ENCODE measurements around the gene TASOR2.

The TASOR2 gene

DNA sequence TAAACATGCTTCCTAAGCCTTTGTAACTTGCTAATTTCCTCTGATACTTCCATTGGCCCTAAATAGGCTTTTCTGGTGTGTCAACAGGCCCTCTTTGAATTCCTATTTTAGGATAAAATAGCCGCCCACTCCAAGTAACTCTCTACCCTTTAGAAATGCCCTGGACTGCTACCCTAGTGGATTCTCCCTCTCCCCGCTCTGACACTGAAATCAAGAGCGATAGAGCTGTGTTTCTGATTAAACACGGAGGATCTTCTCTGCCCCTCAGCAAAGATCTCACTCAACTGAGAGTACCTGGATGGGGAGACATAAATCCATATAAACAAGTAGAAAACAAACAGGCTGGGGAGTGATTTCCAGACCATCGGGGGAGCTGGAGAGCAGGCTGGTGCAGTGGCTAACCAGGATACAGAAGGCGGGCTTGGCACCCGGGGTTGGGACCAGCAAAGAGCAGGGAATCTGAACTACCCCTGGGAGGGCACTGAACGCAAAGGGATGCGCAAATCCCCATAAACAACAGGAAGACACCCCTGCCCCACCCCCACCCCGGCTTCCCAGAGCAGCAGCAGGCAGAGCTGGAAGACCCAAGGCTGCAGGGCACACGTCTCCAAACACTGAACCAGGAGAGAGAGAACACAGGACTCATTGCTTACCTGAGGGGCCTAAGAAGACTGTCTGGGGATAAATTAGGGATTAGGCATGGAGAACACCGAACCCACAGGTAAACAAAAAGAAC is 20.8 kb upstream of the TASOR2 start:
- TF ChIP-seq, protein P1, sequence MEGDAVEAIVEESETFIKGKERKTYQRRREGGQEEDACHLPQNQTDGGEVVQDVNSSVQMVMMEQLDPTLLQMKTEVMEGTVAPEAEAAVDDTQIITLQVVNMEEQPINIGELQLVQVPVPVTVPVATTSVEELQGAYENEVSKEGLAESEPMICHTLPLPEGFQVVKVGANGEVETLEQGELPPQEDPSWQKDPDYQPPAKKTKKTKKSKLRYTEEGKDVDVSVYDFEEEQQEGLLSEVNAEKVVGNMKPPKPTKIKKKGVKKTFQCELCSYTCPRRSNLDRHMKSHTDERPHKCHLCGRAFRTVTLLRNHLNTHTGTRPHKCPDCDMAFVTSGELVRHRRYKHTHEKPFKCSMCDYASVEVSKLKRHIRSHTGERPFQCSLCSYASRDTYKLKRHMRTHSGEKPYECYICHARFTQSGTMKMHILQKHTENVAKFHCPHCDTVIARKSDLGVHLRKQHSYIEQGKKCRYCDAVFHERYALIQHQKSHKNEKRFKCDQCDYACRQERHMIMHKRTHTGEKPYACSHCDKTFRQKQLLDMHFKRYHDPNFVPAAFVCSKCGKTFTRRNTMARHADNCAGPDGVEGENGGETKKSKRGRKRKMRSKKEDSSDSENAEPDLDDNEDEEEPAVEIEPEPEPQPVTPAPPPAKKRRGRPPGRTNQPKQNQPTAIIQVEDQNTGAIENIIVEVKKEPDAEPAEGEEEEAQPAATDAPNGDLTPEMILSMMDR (IDR thresholded peaks at IDR 0.05; ENCODE audit: low read depth, low read length) = no peak
- H3K4me3 ChIP-seq (ENCODE audit: low read depth, low read length) = no peak overlapping the region

DNA sequence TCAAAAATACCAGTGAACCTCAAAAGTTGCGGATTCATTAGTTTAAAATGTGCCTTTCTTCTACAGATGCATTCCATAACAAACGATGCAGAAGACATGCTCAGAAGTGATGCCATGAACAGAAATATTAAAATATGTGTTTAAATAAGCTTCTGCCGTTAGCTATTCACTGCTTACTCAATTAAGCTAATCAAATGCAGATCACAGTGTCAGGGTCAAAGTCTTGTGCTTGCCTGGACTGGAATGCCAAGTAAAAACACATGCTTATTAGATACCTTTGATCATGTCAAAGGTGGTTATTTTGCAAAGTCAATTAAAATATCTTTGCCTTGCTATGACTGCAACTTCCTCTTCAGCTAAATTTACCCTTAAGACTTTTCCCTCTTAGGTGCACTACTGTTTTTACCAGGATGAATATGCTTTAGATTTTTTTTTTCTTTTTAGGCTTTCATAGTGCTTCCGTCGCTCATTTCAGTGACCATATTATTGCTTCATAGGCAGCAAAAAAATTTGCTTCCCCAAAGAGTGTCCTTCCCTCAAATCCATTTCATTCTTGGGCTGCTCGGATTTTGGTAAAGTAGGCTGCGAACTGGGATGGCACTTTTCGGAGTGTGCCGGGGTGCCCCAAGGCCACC is 19.1 kb upstream of the TASOR2 start:
- TF ChIP-seq, protein P1 (IDR thresholded peaks at IDR 0.05; ENCODE audit: low read depth, low read length) = no peak
- H3K4me3 ChIP-seq (ENCODE audit: low read depth, low read length) = peak overlapping the region; percentile 76

DNA sequence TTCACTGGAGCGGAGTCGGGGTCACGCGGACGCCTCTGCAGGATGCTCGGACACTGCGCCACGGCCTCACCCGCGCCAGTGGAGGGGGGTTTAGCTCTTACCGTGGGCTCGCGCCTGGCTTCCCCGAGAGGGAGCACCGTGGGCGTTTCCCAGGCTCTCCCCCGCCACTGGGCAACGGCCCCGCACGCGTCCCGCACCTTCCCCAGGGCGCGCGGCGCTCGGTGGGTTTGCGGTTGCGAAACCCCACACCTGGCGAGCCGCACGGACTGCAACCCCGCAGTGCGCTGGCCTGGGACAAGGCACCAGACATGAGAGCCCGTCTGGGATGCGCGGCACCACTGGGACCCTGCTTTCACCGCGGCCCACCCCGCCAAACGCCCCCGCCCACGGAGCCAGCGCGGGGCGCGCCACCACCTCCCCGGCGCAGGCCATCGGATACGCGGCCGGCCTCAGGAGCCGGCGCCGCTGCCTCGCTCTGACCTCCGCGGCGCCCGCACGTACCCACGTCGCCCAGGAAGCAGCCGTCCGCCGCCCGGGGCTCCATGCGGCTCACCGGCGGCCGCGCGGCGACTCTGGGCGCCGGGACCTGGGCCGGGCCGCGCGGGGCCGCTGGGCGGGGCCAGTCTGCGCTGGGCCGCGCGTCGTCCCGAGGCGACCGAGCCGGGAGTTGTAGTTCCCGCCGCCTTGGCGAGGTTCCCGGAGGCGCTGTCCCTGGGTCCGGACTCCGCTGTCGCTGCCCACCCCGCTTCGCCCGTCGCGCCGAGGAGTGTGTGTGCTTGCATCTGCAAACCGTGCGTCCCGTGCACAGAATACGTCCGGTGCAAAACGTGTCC is 18.4 kb upstream of the TASOR2 start, which contains the start of gene ASB13:
Gene ASB13, minus strand, starts transcription at position 588 of the 833 bp plus-strand sequence. Its CDS starts 44 bp downstream, at position 544.
- peak within 1 kb of the TSS; percentile 76 for H3K4me3 ChIP-seq (ENCODE audit: low read depth, low read length)
- TF ChIP-seq, protein P1 (IDR thresholded peaks at IDR 0.05; ENCODE audit: low read depth, low read length) = no peak

DNA sequence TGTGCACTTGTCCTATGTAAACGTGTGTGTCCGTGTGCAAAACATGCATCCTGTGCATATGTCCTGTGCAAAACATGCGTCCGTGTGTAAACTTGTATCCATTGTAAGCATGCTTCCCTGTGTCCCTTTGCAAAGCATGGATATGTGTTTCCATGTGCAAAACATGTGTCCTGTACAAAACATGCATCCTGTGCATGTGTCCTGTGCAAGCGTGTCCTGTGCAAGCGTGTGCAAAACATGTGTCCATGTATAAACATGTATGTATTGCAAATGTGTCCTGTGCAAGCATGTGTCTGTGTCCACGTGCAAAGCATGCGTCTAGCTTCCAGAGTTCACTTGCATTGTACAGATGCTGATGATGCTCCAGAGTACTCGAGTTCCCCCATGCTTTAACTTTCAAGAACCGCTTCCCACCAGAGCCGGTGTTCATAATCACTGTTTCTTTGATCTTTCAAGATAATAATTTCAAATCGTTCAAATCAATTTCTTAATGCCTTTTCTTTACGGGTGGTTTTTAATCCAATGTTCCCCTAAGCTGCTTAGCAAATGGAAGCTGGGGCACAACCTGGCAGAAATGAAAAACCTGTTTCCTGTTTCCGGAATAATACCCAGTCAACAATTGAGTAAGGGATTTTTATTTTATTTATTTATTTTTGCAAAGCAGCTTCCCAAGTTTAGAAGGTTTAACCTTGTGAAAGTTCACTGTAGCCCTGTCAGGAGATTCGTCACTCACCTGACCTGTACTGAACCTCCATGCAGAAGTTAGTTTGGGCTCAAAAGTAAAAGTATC is 17.6 kb upstream of the TASOR2 start:
- peak overlapping the region; percentile 76 for H3K4me3 ChIP-seq (ENCODE audit: low read depth, low read length)
- TF ChIP-seq, protein P1 (IDR thresholded peaks at IDR 0.05; ENCODE audit: low read depth, low read length) = no peak

DNA sequence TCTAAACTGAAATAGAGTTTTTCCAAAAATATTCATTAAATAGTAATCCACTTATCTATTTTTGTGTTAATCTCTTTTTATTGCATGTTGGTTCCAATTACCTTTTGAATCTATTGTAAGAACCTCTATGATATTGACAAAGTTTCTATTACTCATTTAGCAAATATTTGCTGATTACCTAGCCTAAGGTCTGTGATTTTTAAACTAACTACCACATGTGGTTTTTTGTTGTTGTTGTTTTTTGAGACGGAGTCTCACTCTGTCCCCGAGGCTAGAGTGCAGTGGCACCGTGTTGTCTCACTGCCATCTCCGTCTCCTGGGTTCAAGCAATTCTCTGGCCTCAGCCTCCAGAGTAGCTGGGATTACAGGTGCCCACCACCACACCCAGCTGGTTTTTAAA is 16.2 kb upstream of the TASOR2 start:
- TF ChIP-seq, protein P1 (IDR thresholded peaks at IDR 0.05; ENCODE audit: low read depth, low read length) = no peak
- no peak overlapping the region for H3K4me3 ChIP-seq (ENCODE audit: low read depth, low read length)

DNA sequence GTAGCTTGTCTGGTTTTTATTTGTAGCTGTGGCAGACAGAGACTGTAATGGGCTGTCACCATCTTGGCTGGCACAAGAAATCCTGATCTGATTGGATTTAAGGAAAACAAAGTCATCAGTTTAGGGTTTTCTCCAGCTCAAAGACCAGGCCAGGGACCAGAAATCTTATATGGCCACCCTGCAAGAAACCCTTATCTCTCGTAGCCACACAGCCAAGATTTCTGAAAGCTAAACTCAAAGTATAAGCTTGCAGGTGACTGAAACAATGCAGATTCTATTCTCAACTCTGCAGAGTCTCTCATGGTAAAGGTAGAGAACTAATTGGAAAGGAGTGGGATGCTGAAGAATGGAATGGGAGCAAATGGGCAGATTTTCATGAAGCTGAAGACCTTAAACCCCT is 15.0 kb upstream of the TASOR2 start:
- TF ChIP-seq, protein P1 (IDR thresholded peaks at IDR 0.05; ENCODE audit: low read depth, low read length) = no peak
- no peak overlapping the region for H3K4me3 ChIP-seq (ENCODE audit: low read depth, low read length)

Data from WI38 (cell line).